BLaER1 (cell line): ENCODE measurements around the gene MSI2.

Experiments used
- H3K27ac ChIP-seq: shearing (Covaris generic); formaldehyde crosslinking; 2 replicates; pipeline ENCODE4 v1.8.1; 2022
- H3K27me3 ChIP-seq: shearing (Covaris generic); formaldehyde crosslinking; 2 replicates; pipeline ENCODE4 v1.8.1; 2022
- H3K36me3 ChIP-seq: shearing (Covaris generic); formaldehyde crosslinking; 2 replicates; pipeline ENCODE4 v1.8.1; 2022
- H3K4me1 ChIP-seq: shearing (Covaris generic); formaldehyde crosslinking; 2 replicates; pipeline ENCODE4 v1.8.1; 2022
- H3K4me2 ChIP-seq: shearing (Covaris generic); formaldehyde crosslinking; 2 replicates; pipeline ENCODE4 v1.8.1; 2022
- H3K4me3 ChIP-seq: shearing (Covaris generic); formaldehyde crosslinking; 2 replicates; pipeline ENCODE4 v1.8.1; 2022
- H3K9ac ChIP-seq: shearing (Covaris generic); formaldehyde crosslinking; 2 replicates; pipeline ENCODE4 v1.8.1; 2022
- H3K9me3 ChIP-seq: shearing (Covaris generic); formaldehyde crosslinking; 2 replicates; pipeline ENCODE4 v1.8.1; 2022
- H4K20me1 ChIP-seq: shearing (Covaris generic); formaldehyde crosslinking; 2 replicates; pipeline ENCODE4 v1.8.1; 2022
- Cebpa-rat ChIP-seq: shearing (Covaris generic); IDR thresholded peaks from 2 replicates; pipeline ENCODE4 v1.8.1; 2022

The MSI2 gene

GRCh38 chr17:57666946-57667345 is 410.6 kb downstream of the MSI2 start:
- Histone ChIP-seq H3K4me1 (peaks cover 94% of the 10 kb centered on the region), H3K36me3 (peaks cover 82% of the 10 kb centered on the region), H3K4me2 (no peak overlapping the region; the same call in 1 of the 2 replicates), H3K27ac (peak overlapping the region; percentile 36), H4K20me1 (peaks cover 30% of the 10 kb centered on the region; the same call in 1 of the 2 replicates), H3K9me3 (no peaks in the 10 kb centered on the region), H3K27me3 (no peaks in the 10 kb centered on the region), H3K4me3 (no peak overlapping the region), H3K9ac (0 out of 2 replicates have a peak overlapping the region, but pooled peaks have one; percentile 40)
- no peak for TF ChIP-seq Cebpa-rat

- Histone ChIP-seq H3K4me2 (no peak overlapping the region), H3K27ac (peak overlapping the region; percentile 36; the same call in 1 of the 2 replicates), H3K4me3 (no peak overlapping the region), H3K9ac (no peak overlapping the region), H3K36me3 (peaks cover 82% of the 10 kb centered on the region), H4K20me1 (peaks cover 24% of the 10 kb centered on the region; the same call in 1 of the 2 replicates), H3K4me1 (peaks cover 94% of the 10 kb centered on the region), H3K27me3 (no peaks in the 10 kb centered on the region), H3K9me3 (no peaks in the 10 kb centered on the region)
- TF ChIP-seq Cebpa-rat = no peak
These were observed 411.2 kb downstream of the MSI2 start for GRCh38 chr17:57667461-57667923.

- Histone ChIP-seq H3K4me1 (peaks cover 94% of the 10 kb centered on the region), H3K4me2 (no peak overlapping the region), H3K9ac (no peak overlapping the region), H3K4me3 (no peak overlapping the region), H4K20me1 (peaks cover 19% of the 10 kb centered on the region; the same call in 1 of the 2 replicates), H3K27me3 (no peaks in the 10 kb centered on the region), H3K9me3 (no peaks in the 10 kb centered on the region), H3K36me3 (peaks cover 82% of the 10 kb centered on the region), H3K27ac (no peak overlapping the region)
- no peak for TF ChIP-seq Cebpa-rat
These were observed 412.0 kb downstream of the MSI2 start for GRCh38 chr17:57668332-57668731.

DNA sequence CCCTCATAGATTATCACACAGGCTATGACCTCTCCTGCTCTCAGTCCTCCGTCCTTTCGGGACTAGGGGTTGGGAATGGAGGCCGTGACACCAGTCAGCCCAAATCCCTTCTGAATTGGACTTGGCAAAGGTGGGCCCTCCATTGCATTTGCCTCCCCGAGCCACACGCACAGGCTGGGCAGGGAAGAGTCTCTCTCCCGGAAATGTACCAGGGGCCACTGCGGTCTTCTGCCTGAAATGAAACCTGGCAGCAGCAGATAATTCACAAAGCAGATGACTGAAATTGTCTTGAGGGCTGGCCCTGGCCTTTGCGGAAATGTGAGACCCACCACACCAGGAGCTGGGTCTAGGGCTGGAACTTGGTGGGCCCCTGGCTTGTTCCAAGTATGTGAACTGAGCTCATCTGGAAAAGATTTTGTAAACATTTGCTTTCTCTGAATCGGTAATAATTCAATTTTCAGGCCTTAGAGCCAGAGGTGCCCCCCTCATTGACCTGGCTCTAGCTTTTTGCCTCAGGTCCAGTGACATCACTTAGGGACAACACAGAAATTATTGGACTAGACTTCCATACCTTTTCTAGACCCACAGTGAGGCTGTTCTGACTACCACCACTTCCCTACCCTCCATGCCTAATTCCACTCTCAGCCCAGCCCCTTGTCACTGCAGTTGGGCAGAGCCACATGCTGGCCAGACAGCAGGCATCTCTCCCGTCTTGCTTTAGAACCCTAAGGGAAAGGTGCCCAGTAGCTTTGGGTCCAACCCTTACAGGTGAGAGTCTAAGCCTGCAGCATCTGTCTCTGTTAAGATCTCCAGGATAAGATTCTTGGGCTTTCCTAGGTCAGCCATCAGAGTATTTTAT is 413.6 kb downstream of the MSI2 start:
- no peaks in the 10 kb centered on the region for H3K9me3 ChIP-seq
- H3K36me3 ChIP-seq = peaks cover 80% of the 10 kb centered on the region
- H3K27ac ChIP-seq = peak overlapping the region; percentile 53
- H4K20me1 ChIP-seq = peaks cover 10% of the 10 kb centered on the region; the same call in 1 of the 2 replicates
- H3K4me3 ChIP-seq = no peak overlapping the region
- no peak for TF ChIP-seq Cebpa-rat
- H3K9ac ChIP-seq = peak overlapping the region; percentile 20; the same call in 1 of the 2 replicates
- H3K4me1 ChIP-seq = peaks cover 79% of the 10 kb centered on the region
- no peaks in the 10 kb centered on the region for H3K27me3 ChIP-seq
- peak overlapping the region; percentile 67 for H3K4me2 ChIP-seq

GRCh38 chr17:57670769-57671569 is 414.6 kb downstream of the MSI2 start:
- TF ChIP-seq Cebpa-rat = no peak
- H3K4me2 ChIP-seq = peak overlapping the region; percentile 67
- H4K20me1 ChIP-seq = peaks cover 7% of the 10 kb centered on the region; the same call in 1 of the 2 replicates
- H3K9ac ChIP-seq = 0 out of 2 replicates have a peak overlapping the region, but pooled peaks have one; percentile 48
- no peaks in the 10 kb centered on the region for H3K27me3 ChIP-seq
- no peaks in the 10 kb centered on the region for H3K9me3 ChIP-seq
- peaks cover 70% of the 10 kb centered on the region for H3K4me1 ChIP-seq
- H3K36me3 ChIP-seq = peaks cover 82% of the 10 kb centered on the region
- no peak overlapping the region for H3K4me3 ChIP-seq
- peak overlapping the region; percentile 35; the same call in 1 of the 2 replicates for H3K27ac ChIP-seq

DNA sequence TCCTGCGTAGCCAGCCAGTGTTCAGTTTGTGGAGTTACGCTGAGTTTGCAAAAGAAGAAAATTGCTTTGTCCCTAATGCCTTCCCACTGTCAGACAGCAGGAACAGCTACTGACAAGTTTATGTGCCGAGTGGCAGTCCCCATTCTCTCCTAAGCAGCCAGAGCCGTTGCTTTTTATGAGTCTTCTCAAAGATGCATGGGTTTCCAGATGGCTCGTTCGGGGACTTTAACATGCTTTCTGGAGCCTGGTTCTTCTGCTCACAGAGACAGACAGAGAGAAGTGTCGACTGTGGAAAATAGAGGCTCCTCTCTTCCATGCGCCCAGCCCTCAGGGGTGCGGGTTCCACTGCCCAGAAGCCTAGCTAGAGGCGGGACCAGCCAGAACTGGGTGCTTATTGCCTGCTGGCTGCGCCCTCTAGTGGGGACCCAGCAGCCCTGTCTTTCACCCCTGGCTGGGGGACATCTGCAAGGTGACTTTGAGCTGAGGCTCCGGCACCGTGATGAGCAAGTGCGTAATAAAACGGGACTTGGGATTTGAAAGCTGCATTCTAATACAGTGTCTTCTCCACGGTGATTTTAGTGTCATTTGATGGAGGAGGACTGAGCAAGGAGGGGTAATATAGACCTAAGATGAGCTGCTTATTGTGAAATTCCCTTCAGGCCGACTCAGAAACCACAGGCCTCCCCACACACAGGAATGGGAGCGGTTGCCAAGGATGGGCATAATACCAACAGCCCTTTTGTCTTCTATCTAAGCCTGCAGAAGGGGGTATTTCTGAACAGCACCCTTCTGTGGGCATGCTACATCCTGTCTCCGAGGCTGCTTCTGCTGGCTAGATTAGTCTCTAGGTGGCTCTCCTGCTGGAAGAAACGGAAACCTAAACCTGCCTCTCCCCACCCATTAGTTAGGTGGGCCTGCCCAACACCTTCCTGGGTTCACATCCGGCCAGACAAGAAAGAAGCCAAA is 415.6 kb downstream of the MSI2 start:
- 0 out of 2 replicates have a peak overlapping the region, but pooled peaks have one; percentile 55 for H3K9ac ChIP-seq
- H3K27ac ChIP-seq = peak overlapping the region; percentile 57
- no peaks in the 10 kb centered on the region for H3K27me3 ChIP-seq
- peak overlapping the region; percentile 67 for H3K4me2 ChIP-seq
- peak; percentile 67; the same call in 1 of the 2 replicates for TF ChIP-seq Cebpa-rat
- H3K4me3 ChIP-seq = no peak overlapping the region
- no peaks in the 10 kb centered on the region for H3K9me3 ChIP-seq
- peaks cover 62% of the 10 kb centered on the region for H3K4me1 ChIP-seq
- H3K36me3 ChIP-seq = peaks cover 82% of the 10 kb centered on the region
- H4K20me1 ChIP-seq = peaks cover 5% of the 10 kb centered on the region; the same call in 1 of the 2 replicates

DNA sequence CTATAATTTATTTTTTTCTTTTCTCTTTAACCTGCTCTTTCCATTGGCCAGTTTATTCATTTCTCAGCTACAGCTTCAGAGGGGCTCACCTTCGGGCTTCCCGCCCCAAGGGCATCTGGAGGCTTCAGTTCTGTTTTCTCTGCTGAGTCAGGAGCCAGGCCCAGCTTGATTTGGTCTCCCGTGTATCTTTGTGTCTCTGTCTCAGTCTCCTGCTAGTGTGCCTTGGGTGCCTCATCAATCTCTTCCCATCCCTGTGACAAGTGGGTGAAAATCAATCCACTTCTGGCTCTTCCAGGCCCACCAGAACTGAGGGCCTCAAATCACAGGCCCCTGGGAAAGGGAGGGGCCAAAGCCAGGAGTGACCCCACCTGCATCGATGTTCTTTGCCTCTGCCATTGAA is 416.6 kb downstream of the MSI2 start:
- Histone ChIP-seq H3K27ac (peak overlapping the region; percentile 57), H3K4me2 (peak overlapping the region; percentile 67; the same call in 1 of the 2 replicates), H3K36me3 (peaks cover 82% of the 10 kb centered on the region)

GRCh38 chr17:57674894-57675293 is 418.6 kb downstream of the MSI2 start:
- H3K9ac ChIP-seq = 0 out of 2 replicates have a peak overlapping the region, but pooled peaks have one; percentile 11
- no peaks in the 10 kb centered on the region for H3K9me3 ChIP-seq
- TF ChIP-seq Cebpa-rat = no peak
- H3K4me1 ChIP-seq = peaks cover 34% of the 10 kb centered on the region
- no peak overlapping the region for H3K4me3 ChIP-seq
- H3K36me3 ChIP-seq = peaks cover 80% of the 10 kb centered on the region
- peak overlapping the region; percentile 3 for H3K27ac ChIP-seq
- no peaks in the 10 kb centered on the region for H4K20me1 ChIP-seq
- no peak overlapping the region for H3K4me2 ChIP-seq
- no peaks in the 10 kb centered on the region for H3K27me3 ChIP-seq

More for the DNA sequence above, 416.6 kb downstream of the MSI2 start:
- peaks cover 53% of the 10 kb centered on the region for H3K4me1 ChIP-seq
- H3K4me3 ChIP-seq = no peak overlapping the region
- no peak overlapping the region for H3K9ac ChIP-seq
- H3K27me3 ChIP-seq = no peaks in the 10 kb centered on the region
- H4K20me1 ChIP-seq = no peaks in the 10 kb centered on the region; the same call in 1 of the 2 replicates
- no peaks in the 10 kb centered on the region for H3K9me3 ChIP-seq
- TF ChIP-seq Cebpa-rat = no peak
